ENCODE measurements around the gene VEGFD. TPM values are rescaled to one million over a fixed set of nuclear protein-coding genes. Genes with fewer than 3 reads are reported as not detected.

Gene VEGFD
- total RNA-seq, 5 donors from 2014 or later (not counting 1 experiment from before 2014, with no cell fraction given): not detected

DNA sequence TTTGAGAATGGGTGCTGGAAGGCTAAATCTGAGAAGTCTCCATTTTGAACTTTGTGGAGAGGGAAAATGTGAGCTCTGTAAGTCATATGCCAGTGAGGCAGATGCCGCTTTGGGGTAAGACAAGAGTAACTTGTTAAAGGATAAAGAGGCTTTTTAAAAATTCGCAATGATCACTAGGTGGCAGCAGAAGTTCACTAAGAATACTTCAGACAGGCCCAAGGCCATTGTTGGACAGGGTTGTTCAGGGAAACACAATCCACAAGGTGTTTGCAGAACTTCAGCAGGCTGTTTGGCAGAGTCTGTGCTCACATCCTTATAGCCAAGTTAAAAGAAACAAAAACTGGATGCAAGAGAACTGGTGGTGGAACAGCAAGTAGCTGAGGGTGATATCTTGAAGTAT lies 35.2 kb downstream of the VEGFD start:
- H3K4me1 Mint-ChIP-seq: no peaks in the 10 kb centered on the region
- Histone ChIP-seq H3K27me3 (replicated peaks in 1 of 2; ENCODE audit: control insufficient read depth in 2 of 2, extremely low read depth in 1 of 2, insufficient read depth in 2 of 2, low read length in 1 of 2) (no peaks in the 10 kb centered on the region), H3K4me3 (ENCODE audit: control insufficient read depth in 1 of 2, extremely low read depth in 1 of 2, low read length in 1 of 2) (no peak overlapping the region), H3K9me3 (no peaks in the 10 kb centered on the region), H3K36me3 (ENCODE audit: control insufficient read depth in 2 of 2, extremely low read depth in 1 of 2, insufficient read depth in 1 of 2, low read length in 1 of 2) (no peaks in the 10 kb centered on the region), H3K4me1 (ENCODE audit: control insufficient read depth in 1 of 2, extremely low read depth in 1 of 2, insufficient read depth in 2 of 2, low read length in 2 of 2) (no peaks in the 10 kb centered on the region), H3K27ac (ENCODE audit: low read length) (no peak overlapping the region)
- H3K4me3 Mint-ChIP-seq: no peak overlapping the region
- WGBS (ENCODE audit: insufficient coverage): 0% methylated on average over 1 of the region's 2 CpGs
- no peak overlapping the region for H3K27ac Mint-ChIP-seq
- ChIA-PET POLR2A (no interaction called here), CTCF (interaction anchor here in 1 of 2 donors (1.0 kb wide), 1 partner anchor 117 kb away, joined by 3 read pairs; no protein-coding TSS in a partner anchor)
- peaks cover 0 to 8% of the 10 kb centered on the region in 2 donors for H3K27me3 Mint-ChIP-seq
- ATAC-seq (replicated peaks in 1 of 4) (peak in 1 of 4 experiments; percentile 47), DNase-seq (peak in 7 of 35 experiments; percentile 1 to 52 (median 3))
- H3K36me3 Mint-ChIP-seq: no peaks in the 10 kb centered on the region
- no peaks in the 10 kb centered on the region for H3K9me3 Mint-ChIP-seq

DNA sequence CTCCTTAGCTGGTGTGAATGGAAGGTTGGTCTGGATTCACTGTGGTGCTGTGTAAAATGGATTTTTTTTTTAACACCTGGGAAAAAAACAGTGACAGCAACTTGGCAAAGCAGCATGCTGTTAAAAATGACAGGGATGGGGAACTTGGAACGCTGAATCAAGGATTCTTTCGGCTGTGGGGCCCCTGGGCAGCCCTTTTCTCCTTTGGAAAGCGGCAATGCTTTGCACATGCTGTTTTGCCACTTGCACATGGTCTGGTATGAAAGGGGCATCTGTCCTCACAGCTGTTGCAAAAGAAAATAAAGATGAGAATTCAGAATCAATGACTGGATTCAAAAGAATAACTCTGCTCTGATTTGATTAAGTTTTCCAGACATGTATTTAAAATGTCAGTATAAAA lies 38.2 kb downstream of the VEGFD start:
- no peak overlapping the region for H3K27ac Mint-ChIP-seq
- H3K36me3 Mint-ChIP-seq: no peaks in the 10 kb centered on the region
- no peak overlapping the region for H3K4me3 Mint-ChIP-seq
- POLR2A ChIA-PET: interaction anchor here (0.7 kb wide), 2 partner anchors 10 to 64 kb away, joined by 3 read pairs; no protein-coding TSS in a partner anchor
- no peak for ATAC-seq (replicated peaks in 1 of 4)
- no peaks in the 10 kb centered on the region for H3K4me1 Mint-ChIP-seq
- no peaks in the 10 kb centered on the region for H3K9me3 Mint-ChIP-seq
- Histone ChIP-seq H3K27ac (ENCODE audit: low read length) (no peak overlapping the region), H3K9me3 (no peaks in the 10 kb centered on the region), H3K27me3 (replicated peaks in 1 of 2; ENCODE audit: control insufficient read depth in 2 of 2, extremely low read depth in 1 of 2, insufficient read depth in 2 of 2, low read length in 1 of 2) (no peaks in the 10 kb centered on the region), H3K36me3 (ENCODE audit: control insufficient read depth in 2 of 2, extremely low read depth in 1 of 2, insufficient read depth in 1 of 2, low read length in 1 of 2) (no peaks in the 10 kb centered on the region), H3K4me1 (ENCODE audit: control insufficient read depth in 1 of 2, extremely low read depth in 1 of 2, insufficient read depth in 2 of 2, low read length in 2 of 2) (no peaks in the 10 kb centered on the region), H3K4me3 (ENCODE audit: control insufficient read depth in 1 of 2, extremely low read depth in 1 of 2, low read length in 1 of 2) (no peak overlapping the region)
- peaks cover 6 to 19% of the 10 kb centered on the region in 2 donors for H3K27me3 Mint-ChIP-seq
- WGBS (ENCODE audit: insufficient coverage): 64% methylated on average over 2 of the region's 3 CpGs
- CTCF ChIA-PET: no interaction called here
- no peak for DNase-seq

DNA sequence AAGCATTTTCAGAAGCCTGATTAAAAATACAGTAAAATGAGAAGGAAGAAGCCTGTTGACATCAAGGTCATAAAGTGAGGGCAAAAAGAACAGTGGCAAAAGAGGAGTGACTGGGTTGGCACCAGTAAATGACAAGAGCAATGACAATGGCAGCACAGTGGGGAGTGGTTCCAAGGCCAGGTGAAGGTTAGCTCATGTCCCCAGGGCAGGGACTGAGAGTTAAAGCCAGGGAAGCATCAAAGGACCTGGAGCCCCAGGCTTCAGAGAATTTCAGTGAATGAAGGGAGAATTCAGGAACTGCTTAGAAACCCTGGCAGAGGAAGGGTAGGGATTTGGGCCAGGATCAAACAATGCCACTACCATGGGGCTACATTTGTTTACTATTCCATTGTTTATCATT lies 40.1 kb downstream of the VEGFD start:
- CTCF ChIA-PET: no interaction called here
- no peak for ATAC-seq (replicated peaks in 1 of 4)

DNA sequence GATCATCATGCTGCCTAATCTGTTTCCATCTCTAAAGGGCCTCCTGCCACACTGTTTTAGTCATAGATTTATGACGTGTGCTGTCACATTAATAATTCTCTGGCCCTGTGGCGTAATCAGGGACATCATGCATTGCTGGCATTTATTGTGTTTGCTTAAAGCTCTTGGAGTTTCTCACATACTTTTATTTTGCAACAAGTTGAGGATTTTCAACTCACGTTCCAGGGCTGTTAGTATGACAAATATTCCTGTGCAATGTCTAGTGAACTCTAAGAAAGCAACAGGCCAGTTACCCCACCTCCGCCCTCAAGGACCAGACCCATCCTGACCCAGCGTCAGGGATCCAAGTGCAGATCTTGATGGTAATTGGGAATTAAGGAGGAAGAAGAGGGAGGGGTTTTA lies 41.1 kb downstream of the VEGFD start:
- CTCF ChIA-PET: no interaction called here
- Mint-ChIP-seq H3K36me3 (no peaks in the 10 kb centered on the region), H3K4me1 (no peaks in the 10 kb centered on the region), H3K27me3 (peaks cover 12 to 25% of the 10 kb centered on the region in 2 donors), H3K27ac (no peak overlapping the region), H3K4me3 (no peak overlapping the region), H3K9me3 (no peaks in the 10 kb centered on the region)
- WGBS (ENCODE audit: insufficient coverage): no CpG with 5 or more reads among the region's 5 CpGs
- ATAC-seq (replicated peaks in 1 of 4): no peak
- no peak for DNase-seq
- POLR2A ChIA-PET: interaction anchor here in 1 of 2 donors (0.5 kb wide), 1 partner anchor 1525 kb away, joined by 4 read pairs; no protein-coding TSS in a partner anchor
- no peaks in the 10 kb centered on the region for H3K27me3 ChIP-seq (replicated peaks in 1 of 2; ENCODE audit: control insufficient read depth in 2 of 2, extremely low read depth in 1 of 2, insufficient read depth in 2 of 2, low read length in 1 of 2)
- H3K9me3 ChIP-seq: no peaks in the 10 kb centered on the region
- H3K4me3 ChIP-seq (ENCODE audit: control insufficient read depth in 1 of 2, extremely low read depth in 1 of 2, low read length in 1 of 2): no peak overlapping the region
- H3K4me1 ChIP-seq (ENCODE audit: control insufficient read depth in 1 of 2, extremely low read depth in 1 of 2, insufficient read depth in 2 of 2, low read length in 2 of 2): no peaks in the 10 kb centered on the region
- no peak overlapping the region for H3K27ac ChIP-seq (ENCODE audit: low read length)
- no peaks in the 10 kb centered on the region for H3K36me3 ChIP-seq (ENCODE audit: control insufficient read depth in 2 of 2, extremely low read depth in 1 of 2, insufficient read depth in 1 of 2, low read length in 1 of 2)

More for the DNA sequence above, 40.1 kb downstream of the VEGFD start:
- Mint-ChIP-seq H3K4me3 (no peak overlapping the region), H3K9me3 (no peaks in the 10 kb centered on the region), H3K36me3 (no peaks in the 10 kb centered on the region), H3K4me1 (no peaks in the 10 kb centered on the region), H3K27me3 (peaks cover 9 to 24% of the 10 kb centered on the region in 2 donors), H3K27ac (no peak overlapping the region)
- DNase-seq: no peak
- Histone ChIP-seq H3K9me3 (no peaks in the 10 kb centered on the region), H3K27ac (ENCODE audit: low read length) (no peak overlapping the region), H3K4me1 (ENCODE audit: control insufficient read depth in 1 of 2, extremely low read depth in 1 of 2, insufficient read depth in 2 of 2, low read length in 2 of 2) (no peaks in the 10 kb centered on the region), H3K27me3 (replicated peaks in 1 of 2; ENCODE audit: control insufficient read depth in 2 of 2, extremely low read depth in 1 of 2, insufficient read depth in 2 of 2, low read length in 1 of 2) (no peaks in the 10 kb centered on the region), H3K36me3 (ENCODE audit: control insufficient read depth in 2 of 2, extremely low read depth in 1 of 2, insufficient read depth in 1 of 2, low read length in 1 of 2) (no peaks in the 10 kb centered on the region), H3K4me3 (ENCODE audit: control insufficient read depth in 1 of 2, extremely low read depth in 1 of 2, low read length in 1 of 2) (no peak overlapping the region)
- POLR2A ChIA-PET: no interaction called here

GRCh38 chrX:15340867-15341266 lies 43.3 kb downstream of the VEGFD start:
- H3K27me3 ChIP-seq (replicated peaks in 1 of 2; ENCODE audit: control insufficient read depth in 2 of 2, extremely low read depth in 1 of 2, insufficient read depth in 2 of 2, low read length in 1 of 2): peaks cover 0 to 2% of the 10 kb centered on the region in 2 experiments
- H3K4me3 Mint-ChIP-seq: no peak overlapping the region
- POLR2A ChIA-PET: no interaction called here
- H3K27ac Mint-ChIP-seq: no peak overlapping the region
- peaks cover 4 to 5% of the 10 kb centered on the region in 2 experiments for H3K4me1 ChIP-seq (ENCODE audit: control insufficient read depth in 1 of 2, extremely low read depth in 1 of 2, insufficient read depth in 2 of 2, low read length in 2 of 2)
- H3K36me3 Mint-ChIP-seq: no peaks in the 10 kb centered on the region
- DNase-seq (no peak), ATAC-seq (replicated peaks in 1 of 4) (no peak)
- no peaks in the 10 kb centered on the region for H3K9me3 Mint-ChIP-seq
- no peaks in the 10 kb centered on the region for H3K9me3 ChIP-seq
- no peak overlapping the region for H3K27ac ChIP-seq (ENCODE audit: low read length)
- CTCF ChIA-PET: no interaction called here
- H3K4me1 Mint-ChIP-seq: peaks cover 0 to 9% (median 5%) of the 10 kb centered on the region in 3 donors
- no CpG with 5 or more reads among the region's 2 CpGs for WGBS (ENCODE audit: insufficient coverage)
- H3K4me3 ChIP-seq (ENCODE audit: control insufficient read depth in 1 of 2, extremely low read depth in 1 of 2, low read length in 1 of 2): no peak overlapping the region
- peaks cover 18 to 36% of the 10 kb centered on the region in 2 donors for H3K27me3 Mint-ChIP-seq
- H3K36me3 ChIP-seq (ENCODE audit: control insufficient read depth in 2 of 2, extremely low read depth in 1 of 2, insufficient read depth in 1 of 2, low read length in 1 of 2): no peaks in the 10 kb centered on the region

GRCh38 chrX:15336023-15336413 lies 48.2 kb downstream of the VEGFD start:
- no CpG with 5 or more reads among the region's 10 CpGs for WGBS (ENCODE audit: insufficient coverage)
- CTCF ChIA-PET: no interaction called here
- Histone ChIP-seq H3K4me1 (ENCODE audit: control insufficient read depth in 1 of 2, extremely low read depth in 1 of 2, insufficient read depth in 2 of 2, low read length in 2 of 2) (peaks cover 7 to 12% of the 10 kb centered on the region in 2 experiments), H3K9me3 (no peaks in the 10 kb centered on the region), H3K27me3 (replicated peaks in 1 of 2; ENCODE audit: control insufficient read depth in 2 of 2, extremely low read depth in 1 of 2, insufficient read depth in 2 of 2, low read length in 1 of 2) (peaks cover 0 to 2% of the 10 kb centered on the region in 2 experiments), H3K4me3 (ENCODE audit: control insufficient read depth in 1 of 2, extremely low read depth in 1 of 2, low read length in 1 of 2) (peak overlapping the region; percentile 60 to 97), H3K36me3 (ENCODE audit: control insufficient read depth in 2 of 2, extremely low read depth in 1 of 2, insufficient read depth in 1 of 2, low read length in 1 of 2) (peaks cover 0 to 10% of the 10 kb centered on the region in 2 donors), H3K27ac (ENCODE audit: low read length) (peak overlapping the region; percentile 83)
- ATAC-seq (replicated peaks in 1 of 4): peak in 1 of 4 experiments; percentile 52
- POLR2A ChIA-PET: interaction anchor here in 1 of 2 donors (0.6 to 0.9 kb wide), 2 partner anchors 10 to 11 kb away, joined by 3 read pairs; no protein-coding TSS in a partner anchor
- H3K9me3 Mint-ChIP-seq: no peaks in the 10 kb centered on the region
- peak overlapping the region; percentile 65 to 87 for H3K27ac Mint-ChIP-seq
- H3K27me3 Mint-ChIP-seq: peaks cover 12 to 18% of the 10 kb centered on the region in 2 donors
- H3K36me3 Mint-ChIP-seq: peaks cover 3% of the 10 kb centered on the region
- peak in 32 of 35 experiments; percentile 7 to 84 (median 55) for DNase-seq
- peaks cover 16 to 22% (median 17%) of the 10 kb centered on the region in 3 donors for H3K4me1 Mint-ChIP-seq
- peak overlapping the region; percentile 87 to 93 (median 88) for H3K4me3 Mint-ChIP-seq

All from T-cell (primary cell).